ENCODE measurements around the gene MCOLN3. TPM values are rescaled to one million over a fixed set of nuclear protein-coding genes. Genes with fewer than 3 reads are reported as not detected.

Gene MCOLN3
- total RNA-seq, 4 donors from 2014 or later = 6.5 to 12.9 (median 8.6) TPM

- TF ChIP-seq EP300 (IDR thresholded peaks at IDR 0.05) (no peak), POLR2A (IDR thresholded peaks at IDR 0.05) (no peak)
- TF ChIP-seq, protein P1, sequence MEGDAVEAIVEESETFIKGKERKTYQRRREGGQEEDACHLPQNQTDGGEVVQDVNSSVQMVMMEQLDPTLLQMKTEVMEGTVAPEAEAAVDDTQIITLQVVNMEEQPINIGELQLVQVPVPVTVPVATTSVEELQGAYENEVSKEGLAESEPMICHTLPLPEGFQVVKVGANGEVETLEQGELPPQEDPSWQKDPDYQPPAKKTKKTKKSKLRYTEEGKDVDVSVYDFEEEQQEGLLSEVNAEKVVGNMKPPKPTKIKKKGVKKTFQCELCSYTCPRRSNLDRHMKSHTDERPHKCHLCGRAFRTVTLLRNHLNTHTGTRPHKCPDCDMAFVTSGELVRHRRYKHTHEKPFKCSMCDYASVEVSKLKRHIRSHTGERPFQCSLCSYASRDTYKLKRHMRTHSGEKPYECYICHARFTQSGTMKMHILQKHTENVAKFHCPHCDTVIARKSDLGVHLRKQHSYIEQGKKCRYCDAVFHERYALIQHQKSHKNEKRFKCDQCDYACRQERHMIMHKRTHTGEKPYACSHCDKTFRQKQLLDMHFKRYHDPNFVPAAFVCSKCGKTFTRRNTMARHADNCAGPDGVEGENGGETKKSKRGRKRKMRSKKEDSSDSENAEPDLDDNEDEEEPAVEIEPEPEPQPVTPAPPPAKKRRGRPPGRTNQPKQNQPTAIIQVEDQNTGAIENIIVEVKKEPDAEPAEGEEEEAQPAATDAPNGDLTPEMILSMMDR (IDR thresholded peaks at IDR 0.05) = no peak
- Histone ChIP-seq H3K4me1 (no peaks in the 10 kb centered on the region), H3K27me3 (no peaks in the 10 kb centered on the region), H3K36me3 (no peaks in the 10 kb centered on the region), H3K27ac (no peak overlapping the region), H3K4me3 (no peak overlapping the region), H3K9me3 (peaks cover 0 to under 1% (median 0%) of the 10 kb centered on the region in 4 donors)
- WGBS, 2 donors = 72 to 74% methylated on average over 7 of the region's 7 CpGs
- DNase-seq (ENCODE audit: low spot score in 2 of 2) = no peak
These were observed 74.6 kb downstream of the MCOLN3 start for GRCh38 chr1:84973498-84974334.

DNA sequence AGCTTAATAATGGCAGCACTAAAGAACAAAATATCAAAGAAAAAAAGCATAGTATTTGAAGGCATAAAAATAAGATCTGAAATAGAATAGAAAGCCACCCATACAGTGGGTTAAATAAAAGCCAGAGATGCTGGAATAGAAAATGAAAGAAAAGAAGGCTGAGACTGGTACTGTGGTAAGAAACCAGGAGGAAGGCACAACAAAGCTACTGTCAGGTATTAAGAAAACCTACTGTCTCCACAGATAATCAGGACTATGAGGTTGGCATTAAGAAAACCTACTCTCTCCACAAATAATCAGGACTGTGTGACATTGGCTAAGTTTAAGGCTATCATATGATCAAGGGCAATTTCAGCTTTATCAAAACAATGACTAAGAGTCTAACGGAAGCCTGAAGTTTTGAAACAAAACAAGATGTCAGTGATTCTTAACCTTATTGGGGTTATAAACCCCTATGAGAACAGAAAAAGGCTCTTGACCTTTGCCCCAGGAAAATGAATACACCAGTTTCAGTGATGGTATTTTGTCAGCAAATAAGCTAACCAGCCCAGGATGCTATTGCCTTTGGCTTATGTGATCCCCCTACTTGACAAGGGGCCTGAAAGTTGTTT lies 75.8 kb downstream of the MCOLN3 start:
- Histone ChIP-seq H3K4me1 (no peaks in the 10 kb centered on the region), H3K36me3 (no peaks in the 10 kb centered on the region), H3K27me3 (no peaks in the 10 kb centered on the region), H3K27ac (no peak overlapping the region), H3K4me3 (no peak overlapping the region), H3K9me3 (no peaks in the 10 kb centered on the region)
- 21 to 27% methylated on average over 1 of the region's 1 CpG for WGBS, 2 donors
- no peak for DNase-seq (ENCODE audit: low spot score in 2 of 2)
- TF ChIP-seq, protein P1 (IDR thresholded peaks at IDR 0.05) = no peak
- TF ChIP-seq POLR2A (IDR thresholded peaks at IDR 0.05) = no peak
- TF ChIP-seq EP300 (IDR thresholded peaks at IDR 0.05) = no peak

DNA sequence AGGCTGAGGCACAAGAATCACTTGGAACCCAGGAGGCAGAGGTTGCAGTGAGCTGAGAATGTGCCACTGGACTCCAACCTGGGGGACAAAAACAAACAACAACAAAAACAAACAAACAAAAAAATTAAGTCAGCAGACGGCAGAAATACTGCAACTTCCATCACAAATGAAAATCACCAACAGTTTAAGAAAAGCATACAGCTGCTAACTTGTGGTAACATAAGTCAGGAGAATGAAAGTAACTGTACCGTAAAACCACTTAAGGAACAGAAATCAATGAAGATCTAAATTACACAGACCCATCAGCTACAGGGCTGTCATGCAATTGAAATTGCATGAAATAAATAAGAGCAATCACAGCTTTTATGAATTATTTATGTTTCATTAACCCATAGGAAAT lies 76.3 kb downstream of the MCOLN3 start:
- Histone ChIP-seq H3K9me3 (no peaks in the 10 kb centered on the region), H3K27me3 (no peaks in the 10 kb centered on the region), H3K36me3 (no peaks in the 10 kb centered on the region), H3K27ac (no peak overlapping the region), H3K4me3 (no peak overlapping the region), H3K4me1 (no peaks in the 10 kb centered on the region)
- TF ChIP-seq EP300 (IDR thresholded peaks at IDR 0.05) (no peak), POLR2A (IDR thresholded peaks at IDR 0.05) (no peak)
- TF ChIP-seq, protein P1 (IDR thresholded peaks at IDR 0.05) = no peak
- 79 to 88% methylated on average over 2 of the region's 2 CpGs for WGBS, 2 donors
- no peak for DNase-seq (ENCODE audit: low spot score in 2 of 2)

- no peaks in the 10 kb centered on the region for H3K27me3 ChIP-seq
- TF ChIP-seq, protein P1 (IDR thresholded peaks at IDR 0.05) = no peak
- no peak for TF ChIP-seq EP300 (IDR thresholded peaks at IDR 0.05)
- TF ChIP-seq POLR2A (IDR thresholded peaks at IDR 0.05) = no peak
- H3K4me3 ChIP-seq = no peak overlapping the region
- no peaks in the 10 kb centered on the region for H3K36me3 ChIP-seq
- H3K4me1 ChIP-seq = no peaks in the 10 kb centered on the region
- WGBS, 2 donors = 91% methylated on average over 7 of the region's 7 CpGs
- H3K27ac ChIP-seq = no peak overlapping the region
- no peaks in the 10 kb centered on the region for H3K9me3 ChIP-seq
- no peak for DNase-seq (ENCODE audit: low spot score in 2 of 2)
These were observed 78.6 kb downstream of the MCOLN3 start for GRCh38 chr1:84969489-84970250.

All from tibial nerve (tissue), 4 donors.